Heart left ventricle (tissue), 13 donors: ENCODE measurements around the gene MAPT.

Experiments
- CTCF ChIP-seq, 12 donors: fragments of 200-600 bp; sonication (generic) in 4 of 12; IDR thresholded peaks; one replicate each; pipeline versions ENCODE4 v1.5.0 to v1.8.0; 2018 to 2022; ENCODE audit warnings: antibody characterized with exemption in 12 of 12, mild to moderate bottlenecking in 5 of 12
- POLR2A ChIP-seq, 2 donors: fragments of 450-650 bp; IDR thresholded peaks; one replicate each; pipeline ENCODE4 v1.6.1; 2017; ENCODE audit warnings: antibody characterized with exemption in 2 of 2, mild to moderate bottlenecking in 2 of 2, moderate library complexity in 2 of 2
- donor health status: ischemic (EF 13 %, LVEDD 7.1; RV severe dilation, severe dysfunction).
- donor health status: DM: no; HTN: yes; CAD: no.
- donor health status: DM: no; HTN: no; CAD: no.
- donor health status: ischemic (EF 25% LVEDD 6.9; RV normal size, moderate dysfunction).
- donor health status: ischemic (EF 25% LVEDD 5.7; RV mildly dilated, moderate dysfunction).
- donor health status: ischemic (EF 35%, LVEDD 5.7; RV mildly dilated, moderate dysfunction).
- donor health status: nonischemic (EF 11% LVEDD 7.7; RV severe dilation, severe dysfunction).
- donor health status: DM: yes; HTN: yes; CAD: no.
- donor health status: PGD.
- donor health status: ischemic (EF 29% LVEDD 5.4; RV normal size, mild dysfunction).
- donor health status: nonischemic (EF 23%, LVEDD 6.1; RV moderate dilation, normal function).

GRCh38 chr17:45900723-45901415, 6.5 kb downstream of the MAPT start:
- TF ChIP-seq CTCF (IDR thresholded peaks at IDR 0.05) (no peak), POLR2A (IDR thresholded peaks at IDR 0.05) (no peak)
